Transverse colon (tissue), 4 donors: Measurements from ENCODE around the gene ANKRD44.

Experiments
- EP300 ChIP-seq: sonication (generic); formaldehyde crosslinking; IDR thresholded peaks from one replicate; pipeline ENCODE4 v1.6.1; 2017; ENCODE audit warnings: antibody characterized with exemption, low read depth
- POLR2A ChIP-seq: fragments of 450-650 bp; IDR thresholded peaks from one replicate; pipeline ENCODE4 v1.6.1; 2016; ENCODE audit warnings: antibody characterized with exemption, mild to moderate bottlenecking, moderate library complexity
- POLR2AphosphoS5 ChIP-seq, 3 donors: sonication (generic); formaldehyde crosslinking; IDR thresholded peaks; one replicate each; pipeline ENCODE4 v1.6.1; 2016; ENCODE audit warnings: antibody characterized with exemption in 3 of 3
- TF ChIP-seq, protein P1 (sequence below), 5 experiments: fragments of 200-600 bp in 3 of 5; fragments of 450-650 bp in 2 of 5; sonication (generic) in 3 of 5; IDR thresholded peaks; 1 replicate in 2 of 5; 2 replicates in 3 of 5; pipeline ENCODE4 v1.5.1; 2016 to 2017; ENCODE audit warnings: antibody characterized with exemption in 5 of 5, inconsistent platforms in 3 of 5, mild to moderate bottlenecking in 2 of 5, moderate library complexity in 1 of 5

DNA sequence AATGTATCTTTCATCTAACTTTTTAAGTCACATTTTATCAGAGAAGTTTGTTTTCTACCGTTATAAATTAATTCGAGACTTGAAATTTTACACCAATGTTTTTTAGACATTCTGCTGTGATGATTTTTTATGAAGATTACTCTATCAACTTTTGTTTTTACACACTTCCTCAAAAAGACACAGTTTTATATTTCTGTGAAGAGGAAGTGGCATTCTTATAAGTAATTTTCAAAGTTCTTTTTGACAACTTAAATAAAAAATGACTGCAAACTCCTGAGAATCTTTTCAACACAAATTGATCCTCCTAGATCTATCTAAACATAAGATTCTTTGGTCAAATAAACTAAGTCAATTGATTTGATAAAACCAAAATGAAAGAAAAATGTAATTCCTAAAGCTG is 13.7 kb downstream of the ANKRD44 start:
- TF ChIP-seq, protein P1, sequence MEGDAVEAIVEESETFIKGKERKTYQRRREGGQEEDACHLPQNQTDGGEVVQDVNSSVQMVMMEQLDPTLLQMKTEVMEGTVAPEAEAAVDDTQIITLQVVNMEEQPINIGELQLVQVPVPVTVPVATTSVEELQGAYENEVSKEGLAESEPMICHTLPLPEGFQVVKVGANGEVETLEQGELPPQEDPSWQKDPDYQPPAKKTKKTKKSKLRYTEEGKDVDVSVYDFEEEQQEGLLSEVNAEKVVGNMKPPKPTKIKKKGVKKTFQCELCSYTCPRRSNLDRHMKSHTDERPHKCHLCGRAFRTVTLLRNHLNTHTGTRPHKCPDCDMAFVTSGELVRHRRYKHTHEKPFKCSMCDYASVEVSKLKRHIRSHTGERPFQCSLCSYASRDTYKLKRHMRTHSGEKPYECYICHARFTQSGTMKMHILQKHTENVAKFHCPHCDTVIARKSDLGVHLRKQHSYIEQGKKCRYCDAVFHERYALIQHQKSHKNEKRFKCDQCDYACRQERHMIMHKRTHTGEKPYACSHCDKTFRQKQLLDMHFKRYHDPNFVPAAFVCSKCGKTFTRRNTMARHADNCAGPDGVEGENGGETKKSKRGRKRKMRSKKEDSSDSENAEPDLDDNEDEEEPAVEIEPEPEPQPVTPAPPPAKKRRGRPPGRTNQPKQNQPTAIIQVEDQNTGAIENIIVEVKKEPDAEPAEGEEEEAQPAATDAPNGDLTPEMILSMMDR (IDR thresholded peaks at IDR 0.05), result no peak
- TF ChIP-seq EP300, result no peak
- no peak for TF ChIP-seq POLR2AphosphoS5 (IDR thresholded peaks at IDR 0.05)
- no peak for TF ChIP-seq POLR2A
